Motor neuron (in vitro differentiated cells): ENCODE data around the gene CKAP2L. TPM values are rescaled to one million over a fixed set of nuclear protein-coding genes. Genes with fewer than 3 reads are reported as not detected.
A peak's percentile ranks its signal among the peaks of the same experiment; 100 is the strongest.

Experiments used
- ATAC-seq, 8 experiments: fragments of 200-7000 bp; cut with Tn5 transposase; replicated peaks in 6 of 8; 2 replicates each; pipeline ENCODE4 v1.8.0; 2021; ENCODE audit warnings: mild to moderate bottlenecking in 8 of 8, moderate library complexity in 8 of 8
- H3K27ac ChIP-seq, 2 donors: fragments of 250-450 bp; sonication (Bioruptor Pico); 2 replicates each; pipeline ENCODE4 v1.9.0; 2021; ENCODE audit warnings: antibody characterized with exemption in 2 of 2, mild to moderate bottlenecking in 2 of 2, moderate library complexity in 1 of 2
- H3K4me1 ChIP-seq, 2 donors: fragments of 250-450 bp; sonication (Bioruptor Pico); replicated peaks in 1 of 2; 2 replicates each; pipeline ENCODE4 v1.6.1; 2021; ENCODE audit warnings: antibody characterized with exemption in 2 of 2, mild to moderate bottlenecking in 2 of 2, moderate library complexity in 1 of 2
- H3K4me3 ChIP-seq, 5 donors: fragments of 250-450 bp; sonication (Bioruptor Pico); 2 replicates each; pipeline ENCODE4 v1.9.0; 2021; ENCODE audit warnings: antibody characterized with exemption in 5 of 5, mild to moderate bottlenecking in 5 of 5, moderate library complexity in 4 of 5
- WGBS, 10 experiments: fragments of 450-650 bp; shearing (Covaris generic); methylation state at CpG; one replicate each; pipeline ENCODE4 v1.0.0; 2022; 5-methylcytosine and 5-hydroxymethylcytosine counted together
- in situ Hi-C, 9 experiments: fragments of 400-800 bp; cut with MboI; loops; one replicate each; pipeline ENCODE4 v1.15.0; 2021; ENCODE audit warnings: low sequenced_read_pairs in 9 of 9, low pct_unique_long_range_greater_than_20kb in 2 of 9; ENCODE audit not compliant: unreplicated experiment in 9 of 9
- total RNA-seq, 8 experiments: library from RNA; unstranded; fragments of 300-600 nt; gene quantifications; 2 replicates each; pipeline versions ENCODE4 v1.2.3 to v1.2.4, GENCODE V29; 2022

The CKAP2L gene
- total RNA-seq, 8 experiments from 2014 or later, result 0.73 to 22.5 (median 1.2) TPM

GRCh38 chr2:112772322-112772721 lies 7.9 kb upstream of the CKAP2L start:
- Histone ChIP-seq H3K27ac (no peak overlapping the region), H3K4me3 (no peak overlapping the region), H3K4me1 (peaks cover 4 to 10% of the 10 kb centered on the region in 2 donors)
- WGBS, 10 experiments, result 31 to 100% (median 82%) methylated on average over 2 to 4 of the region's 4 CpGs
- in situ Hi-C loops, result loop anchor here in 3 of 9 experiments (25.0 kb wide), 1 partner anchor 165 kb away; no protein-coding TSS in a partner anchor
- ATAC-seq, result no peak

GRCh38 chr2:112768432-112768831 lies 4.0 kb upstream of the CKAP2L start:
- ATAC-seq, result peak in 1 of 8 experiments; percentile 5
- Histone ChIP-seq H3K27ac (no peak overlapping the region), H3K4me3 (no peak overlapping the region), H3K4me1 (peaks cover 5 to 6% of the 10 kb centered on the region in 2 donors)
- 9 to 100% (median 80%) methylated on average over 1 of the region's 1 CpG; no CpG with 5 or more reads in 3 of the 10 experiments for WGBS, 10 experiments
- in situ Hi-C loops, result loop anchor here in 3 of 9 experiments (25.0 kb wide), 1 partner anchor 169 kb away; no protein-coding TSS in a partner anchor

GRCh38 chr2:112767693-112768330 lies 3.4 kb upstream of the CKAP2L start:
- no peak for ATAC-seq
- no peak overlapping the region for H3K27ac ChIP-seq
- 73 to 100% (median 97%) methylated on average over 3 to 6 of the region's 6 CpGs; no CpG with 5 or more reads in 1 of the 10 experiments for WGBS, 10 experiments
- in situ Hi-C loops, result loop anchor here in 3 of 9 experiments (25.0 kb wide), 1 partner anchor 169 kb away; no protein-coding TSS in a partner anchor
- no peak overlapping the region for H3K4me3 ChIP-seq
- peaks cover 5 to 6% of the 10 kb centered on the region in 2 donors for H3K4me1 ChIP-seq

GRCh38 chr2:112765251-112765650 lies 842 bp upstream of the CKAP2L start:
- Histone ChIP-seq H3K4me3 (peak overlapping the region; percentile 49 to 70 (median 52)), H3K4me1 (peaks cover 5 to 6% of the 10 kb centered on the region in 2 donors), H3K27ac (no peak overlapping the region)
- peak in 2 of 8 experiments; percentile 2 for ATAC-seq
- in situ Hi-C loops, result loop anchor here in 3 of 9 experiments (25.0 kb wide), 1 partner anchor 172 kb away; no protein-coding TSS in a partner anchor
- WGBS, 10 experiments, result 14 to 100% (median 68%) methylated on average over 1 to 4 of the region's 4 CpGs

- 88 to 98% (median 94%) methylated on average over 3 to 4 of the region's 4 CpGs for WGBS, 10 experiments
- in situ Hi-C loops, result loop anchor here in 3 of 9 experiments (25.0 kb wide), 1 partner anchor 175 kb away; no protein-coding TSS in a partner anchor
- ATAC-seq, result no peak
Measured at GRCh38 chr2:112762276-112762675, 2.1 kb downstream of the CKAP2L start.

GRCh38 chr2:112760149-112760548 lies 4.3 kb downstream of the CKAP2L start:
- no peak for ATAC-seq
- 80 to 100% (median 100%) methylated on average over 1 of the region's 1 CpG; no CpG with 5 or more reads in 4 of the 10 experiments for WGBS, 10 experiments
- in situ Hi-C loops, result loop anchor here in 3 of 9 experiments (25.0 kb wide), 1 partner anchor 177 kb away; no protein-coding TSS in a partner anchor
- no peak overlapping the region for H3K4me3 ChIP-seq
- H3K4me1 ChIP-seq, result peaks cover under 1 to 3% of the 10 kb centered on the region in 2 donors
- H3K27ac ChIP-seq, result no peak overlapping the region

More at GRCh38 chr2:112762276-112762675, 2.1 kb downstream of the CKAP2L start:
- Histone ChIP-seq H3K27ac (no peak overlapping the region), H3K4me3 (no peak overlapping the region), H3K4me1 (peaks cover 5 to 6% of the 10 kb centered on the region in 2 donors)

- ATAC-seq, result no peak
- 20 to 100% (median 87%) methylated on average over 1 to 2 of the region's 2 CpGs for WGBS, 10 experiments
Measured at GRCh38 chr2:112758711-112759110, 5.7 kb downstream of the CKAP2L start.

GRCh38 chr2:112757265-112757664 lies 7.1 kb downstream of the CKAP2L start:
- Histone ChIP-seq H3K27ac (no peak overlapping the region), H3K4me3 (no peak overlapping the region), H3K4me1 (no peaks in the 10 kb centered on the region)
- 90 to 100% (median 100%) methylated on average over 1 to 3 of the region's 3 CpGs; no CpG with 5 or more reads in 3 of the 10 experiments for WGBS, 10 experiments
- in situ Hi-C loops, result loop anchor here in 5 of 9 experiments (10.0 to 25.0 kb wide), 2 partner anchors 180 to 188 kb away; no protein-coding TSS in a partner anchor
- peak in 1 of 8 experiments; percentile 27 for ATAC-seq

More at GRCh38 chr2:112758711-112759110, 5.7 kb downstream of the CKAP2L start:
- H3K4me1 ChIP-seq, result peaks cover 0 to 2% of the 10 kb centered on the region in 2 donors
- H3K4me3 ChIP-seq, result no peak overlapping the region
- no peak overlapping the region for H3K27ac ChIP-seq
- in situ Hi-C loops, result loop anchor here in 5 of 9 experiments (10.0 to 25.0 kb wide), 2 partner anchors 179 to 186 kb away; no protein-coding TSS in a partner anchor

GRCh38 chr2:112756207-112756606 lies 8.2 kb downstream of the CKAP2L start:
- H3K4me3 ChIP-seq, result no peak overlapping the region
- WGBS, 10 experiments, result 87 to 100% (median 93%) methylated on average over 1 to 3 of the region's 3 CpGs; no CpG with 5 or more reads in 3 of the 10 experiments
- H3K27ac ChIP-seq, result no peak overlapping the region
- in situ Hi-C loops, result loop anchor here in 5 of 9 experiments (10.0 to 25.0 kb wide), 2 partner anchors 181 to 189 kb away; no protein-coding TSS in a partner anchor
- no peaks in the 10 kb centered on the region for H3K4me1 ChIP-seq
- ATAC-seq, result no peak

- H3K4me3 ChIP-seq, result no peak overlapping the region
- in situ Hi-C loops, result loop anchor here in 5 of 9 experiments (10.0 to 25.0 kb wide), 2 partner anchors 182 to 189 kb away; no protein-coding TSS in a partner anchor
- H3K4me1 ChIP-seq, result peaks cover 0 to 1% of the 10 kb centered on the region in 2 donors
- no peak overlapping the region for H3K27ac ChIP-seq
- no peak for ATAC-seq
- WGBS, 10 experiments, result 50 to 100% (median 97%) methylated on average over 1 to 4 of the region's 4 CpGs
Measured at GRCh38 chr2:112755444-112755843, 9.0 kb downstream of the CKAP2L start.

GRCh38 chr2:112754564-112754963 lies 9.8 kb downstream of the CKAP2L start:
- ATAC-seq, result no peak
- Histone ChIP-seq H3K4me1 (peaks cover 6 to 8% of the 10 kb centered on the region in 2 donors), H3K27ac (no peak overlapping the region), H3K4me3 (no peak overlapping the region)
- 88 to 100% (median 100%) methylated on average over 1 of the region's 1 CpG; no CpG with 5 or more reads in 5 of the 10 experiments for WGBS, 10 experiments
- in situ Hi-C loops, result loop anchor here in 5 of 9 experiments (10.0 to 25.0 kb wide), 2 partner anchors 183 to 190 kb away; no protein-coding TSS in a partner anchor

- no peak for ATAC-seq
- no peak overlapping the region for H3K4me3 ChIP-seq
- WGBS, 10 experiments, result 43 to 100% (median 85%) methylated on average over 1 to 4 of the region's 4 CpGs; no CpG with 5 or more reads in 1 of the 10 experiments
- H3K4me1 ChIP-seq, result peaks cover 6 to 8% of the 10 kb centered on the region in 2 donors
- no peak overlapping the region for H3K27ac ChIP-seq
- in situ Hi-C loops, result loop anchor here in 5 of 9 experiments (10.0 to 25.0 kb wide), 2 partner anchors 185 to 192 kb away; no protein-coding TSS in a partner anchor
Measured at GRCh38 chr2:112752667-112753066, 11.7 kb downstream of the CKAP2L start.
